HEK293T (cell line): ENCODE results near the gene MARVELD1.

Experiments used
- FOXA1 ChIP-seq: fragments of 450-650 bp; IDR thresholded peaks from 2 replicates; pipeline ENCODE4 v1.6.1; 2016; ENCODE audit warnings: mild to moderate bottlenecking
- SP1 ChIP-seq: fragments of 450-650 bp; IDR thresholded peaks from 2 replicates; pipeline ENCODE4 v1.6.1; 2017

DNA sequence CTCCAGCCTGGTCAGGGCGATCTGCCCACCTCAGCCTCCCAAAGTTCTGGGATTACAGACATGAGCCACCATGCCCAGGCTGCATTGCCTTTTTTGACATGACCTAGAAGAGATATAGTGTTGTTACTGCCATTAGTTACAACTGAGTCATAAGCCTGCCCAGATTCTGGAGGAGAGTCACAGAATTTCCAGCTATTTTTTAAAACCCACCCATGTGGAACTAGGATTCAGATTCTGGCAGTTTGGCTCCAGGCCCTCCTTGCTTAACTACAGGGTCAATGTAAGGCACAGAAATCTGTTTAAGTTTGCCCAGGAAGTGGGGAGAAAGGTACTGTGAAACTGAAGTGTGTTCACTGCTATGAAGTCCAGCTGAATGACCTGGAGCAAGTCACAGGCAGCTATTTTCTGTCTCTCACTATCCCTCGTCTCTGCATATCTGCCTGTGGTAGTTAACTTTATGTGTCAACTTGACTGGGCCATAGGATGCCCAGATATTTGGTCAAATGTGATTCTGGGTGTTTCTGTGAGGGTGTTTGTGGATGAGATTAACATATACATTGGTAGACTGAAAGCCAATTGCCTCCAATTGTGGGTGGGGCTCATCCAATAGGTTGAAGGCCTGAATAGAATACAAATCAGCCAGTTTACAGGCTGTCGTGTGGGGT lies 8.4 kb upstream of the MARVELD1 start:
- no peak for TF ChIP-seq FOXA1
- TF ChIP-seq SP1, result no peak
